OCI-LY7 (cell line): ENCODE data around the gene ISOC1. TPM values are rescaled to one million over a fixed set of nuclear protein-coding genes. Genes with fewer than 3 reads are reported as not detected.

Experiments used
- BruUV-seq: library from RNA; stranded (reverse); fragments of 400-500 nt; replicated peaks from 2 replicates; lab custom pipeline; 2021; lab: Mats Ljungman, UMichigan
- CTCF ChIA-PET: fragments of 300-600 bp; sonication (Branson Sonifier 250); formaldehyde crosslinking; loops from one replicate; lab custom pipeline; 2022; ENCODE audit warnings: antibody characterized with exemption; ENCODE audit not compliant: unreplicated experiment; lab: Charles Lee
- POLR2A ChIA-PET: fragments of 300-600 bp; sonication (Branson Sonifier 250); formaldehyde crosslinking; loops from one replicate; lab custom pipeline; 2022; ENCODE audit warnings: antibody characterized with exemption; lab: Charles Lee
- DNase-seq: peaks from one replicate; pipeline ENCODE4 v3.0.0-alpha.2; 2015; ENCODE audit warnings: low spot score
- H2AFZ ChIP-seq: fragments of 200-600 bp; sonication (generic), shearing (Covaris generic); 2 replicates; pipeline ENCODE4 v1.6.1; 2014; ENCODE audit warnings: mild to moderate bottlenecking, antibody characterized with exemption, low read length, moderate library complexity
- H3K27ac ChIP-seq: fragments of 200-600 bp; sonication (generic); 2 replicates; pipeline ENCODE4 v1.5.1; 2014; ENCODE audit warnings: mixed run types, low read depth, mild to moderate bottlenecking, moderate library complexity, low read length, inconsistent platforms; ENCODE audit not compliant: poor library complexity, severe bottlenecking
- H3K36me3 ChIP-seq: fragments of 200-600 bp; sonication (generic); 2 replicates; pipeline ENCODE4 v1.6.1; 2014; ENCODE audit warnings: mild to moderate bottlenecking, antibody characterized with exemption, low read length, moderate library complexity, mixed read lengths; ENCODE audit not compliant: insufficient read depth
- H3K4me1 ChIP-seq: fragments of 200-600 bp; sonication (generic); 2 replicates; pipeline ENCODE4 v1.5.1; 2014; ENCODE audit warnings: mild to moderate bottlenecking, low read length; ENCODE audit not compliant: insufficient read depth, poor library complexity, severe bottlenecking
- H3K4me2 ChIP-seq: fragments of 200-600 bp; sonication (generic); 2 replicates; pipeline ENCODE4 v1.6.1; 2014; ENCODE audit warnings: mild to moderate bottlenecking, low read length
- H3K4me3 ChIP-seq: fragments of 200-600 bp; sonication (generic); 2 replicates; pipeline ENCODE4 v1.5.1; 2014; ENCODE audit warnings: mild to moderate bottlenecking, low read depth, low read length; ENCODE audit not compliant: poor library complexity, severe bottlenecking
- H3K79me2 ChIP-seq: fragments of 200-600 bp; sonication (generic); 2 replicates; pipeline ENCODE4 v1.6.1; 2016; ENCODE audit warnings: low read depth, mild to moderate bottlenecking, low read length, moderate library complexity, mixed read lengths; ENCODE audit not compliant: insufficient read depth
- H3K9me2 ChIP-seq: fragments of 200-600 bp; sonication (generic); 2 replicates; pipeline ENCODE4 v1.6.1; 2016; ENCODE audit warnings: mild to moderate bottlenecking, low read length, mixed read lengths; ENCODE audit not compliant: insufficient read depth
- H3K9me3 ChIP-seq: fragments of 200-600 bp; sonication (generic); 2 replicates; pipeline ENCODE4 v1.6.1; 2014; ENCODE audit warnings: mild to moderate bottlenecking, mixed run types, low read length, mixed read lengths
- H4K20me1 ChIP-seq: fragments of 200-600 bp; sonication (generic); 2 replicates; pipeline ENCODE4 v1.6.1; 2014; ENCODE audit warnings: mild to moderate bottlenecking, antibody characterized with exemption, low read length, moderate library complexity, mixed read lengths; ENCODE audit not compliant: insufficient read depth
- EZH2phosphoT487 ChIP-seq: fragments of 200-600 bp; sonication (generic); IDR thresholded peaks from 2 replicates; pipeline ENCODE4 v1.6.1; 2018; ENCODE audit warnings: low read depth, borderline replicate concordance, mild to moderate bottlenecking, mixed run types, antibody characterized with exemption, low read length, moderate library complexity, mixed read lengths
- intact Hi-C: fragments of 100-400 bp; cut with micrococcal nuclease; formaldehyde crosslinking; loops from one replicate; pipeline ENCODE4 v1.10.0; 2022; ENCODE audit not compliant: unreplicated experiment
- total RNA-seq, 2 experiments: library from RNA; depleted of rRNA in 1 of 2; stranded (reverse); fragments of >200 nt in 1 of 2; shearing (Covaris generic) in 1 of 2; gene quantifications; 2 replicates each; pipeline ENCODE4 v1.2.3, GENCODE V29; 2014 to 2022
- TF ChIP-seq, protein P1 (sequence below): fragments of 200-600 bp; sonication (generic); conservative IDR thresholded peaks from 2 replicates; pipeline ENCODE4 v1.5.1; 2014; ENCODE audit warnings: mild to moderate bottlenecking, antibody characterized with exemption, low read length, moderate library complexity, mixed read lengths

Gene ISOC1
- total RNA-seq, 2 experiments from 2014 or later: 17.9 to 23.8 TPM

DNA sequence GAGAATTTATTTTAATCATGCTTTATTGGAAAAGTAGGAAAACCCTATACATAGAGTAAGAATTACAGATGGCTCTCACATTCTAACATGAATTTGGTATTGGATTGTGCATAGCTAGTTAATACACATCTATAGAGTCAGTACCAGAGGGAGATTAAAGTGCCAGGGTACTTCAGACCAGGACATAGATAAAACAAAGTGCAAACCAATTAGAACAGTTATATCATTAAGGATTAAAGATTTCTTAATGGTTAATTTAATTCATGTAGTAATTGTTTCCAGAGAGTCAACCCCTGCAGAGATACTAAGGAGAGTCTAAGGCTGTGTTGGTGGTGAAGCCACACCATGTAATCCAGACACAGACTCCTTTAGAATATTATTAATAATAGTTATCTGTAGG is 8.8 kb downstream of the ISOC1 start:
- H3K36me3 ChIP-seq: peaks cover 34% of the 10 kb centered on the region
- H3K4me3 ChIP-seq: no peak overlapping the region
- no TSS peak for BruUV-seq
- CTCF ChIA-PET: no interaction called here
- intact Hi-C loops: no loop called here
- H3K9me2 ChIP-seq: no peaks in the 10 kb centered on the region
- no peaks in the 10 kb centered on the region for H3K9me3 ChIP-seq
- POLR2A ChIA-PET: no interaction called here
- H3K4me1 ChIP-seq: no peaks in the 10 kb centered on the region
- no peak overlapping the region for H2AFZ ChIP-seq
- no peak overlapping the region for H3K4me2 ChIP-seq
- no peak for DNase-seq
- H4K20me1 ChIP-seq: no peaks in the 10 kb centered on the region; the same call in none of the 2 replicates
- no peaks in the 10 kb centered on the region for H3K79me2 ChIP-seq
- TF ChIP-seq, protein P1, sequence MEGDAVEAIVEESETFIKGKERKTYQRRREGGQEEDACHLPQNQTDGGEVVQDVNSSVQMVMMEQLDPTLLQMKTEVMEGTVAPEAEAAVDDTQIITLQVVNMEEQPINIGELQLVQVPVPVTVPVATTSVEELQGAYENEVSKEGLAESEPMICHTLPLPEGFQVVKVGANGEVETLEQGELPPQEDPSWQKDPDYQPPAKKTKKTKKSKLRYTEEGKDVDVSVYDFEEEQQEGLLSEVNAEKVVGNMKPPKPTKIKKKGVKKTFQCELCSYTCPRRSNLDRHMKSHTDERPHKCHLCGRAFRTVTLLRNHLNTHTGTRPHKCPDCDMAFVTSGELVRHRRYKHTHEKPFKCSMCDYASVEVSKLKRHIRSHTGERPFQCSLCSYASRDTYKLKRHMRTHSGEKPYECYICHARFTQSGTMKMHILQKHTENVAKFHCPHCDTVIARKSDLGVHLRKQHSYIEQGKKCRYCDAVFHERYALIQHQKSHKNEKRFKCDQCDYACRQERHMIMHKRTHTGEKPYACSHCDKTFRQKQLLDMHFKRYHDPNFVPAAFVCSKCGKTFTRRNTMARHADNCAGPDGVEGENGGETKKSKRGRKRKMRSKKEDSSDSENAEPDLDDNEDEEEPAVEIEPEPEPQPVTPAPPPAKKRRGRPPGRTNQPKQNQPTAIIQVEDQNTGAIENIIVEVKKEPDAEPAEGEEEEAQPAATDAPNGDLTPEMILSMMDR: no peak
- no peak for TF ChIP-seq EZH2phosphoT487
- H3K27ac ChIP-seq: no peak overlapping the region

GRCh38 chr5:129104915-129105455 is 10.4 kb downstream of the ISOC1 start:
- no peaks in the 10 kb centered on the region for H3K79me2 ChIP-seq

DNA sequence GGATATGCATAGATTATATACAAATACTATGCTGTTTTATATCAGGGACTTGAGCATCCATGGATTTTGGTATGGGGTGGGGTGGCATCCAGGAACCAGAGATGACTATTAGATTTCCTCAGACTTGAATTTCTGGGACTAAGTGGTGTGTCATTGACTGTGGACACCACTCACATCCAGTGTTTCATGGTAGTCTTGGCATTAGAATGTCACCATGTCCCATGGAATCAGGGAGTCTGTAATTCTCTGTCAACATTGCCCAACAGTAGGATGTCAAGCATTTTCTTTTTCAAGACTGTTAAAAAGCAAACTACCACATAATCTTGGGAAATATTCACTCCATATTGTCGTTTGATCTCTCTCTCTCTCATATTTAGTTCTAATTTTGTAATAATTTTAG is 13.1 kb downstream of the ISOC1 start:
- Histone ChIP-seq H4K20me1 (no peaks in the 10 kb centered on the region; the same call in none of the 2 replicates), H3K4me1 (no peaks in the 10 kb centered on the region), H3K9me2 (no peaks in the 10 kb centered on the region), H3K79me2 (no peaks in the 10 kb centered on the region), H3K36me3 (peaks cover 34% of the 10 kb centered on the region), H3K9me3 (no peaks in the 10 kb centered on the region), H2AFZ (no peak overlapping the region), H3K4me2 (no peak overlapping the region), H3K4me3 (no peak overlapping the region), H3K27ac (no peak overlapping the region)
- TF ChIP-seq, protein P1: no peak
- no peak for TF ChIP-seq EZH2phosphoT487
- ChIA-PET POLR2A (no interaction called here), CTCF (no interaction called here)
- no TSS peak for BruUV-seq
- intact Hi-C loops: no loop called here
- no peak for DNase-seq

More at GRCh38 chr5:129104915-129105455, 10.4 kb downstream of the ISOC1 start:
- Histone ChIP-seq H2AFZ (no peak overlapping the region), H4K20me1 (no peaks in the 10 kb centered on the region; the same call in none of the 2 replicates), H3K36me3 (peaks cover 34% of the 10 kb centered on the region), H3K4me2 (no peak overlapping the region), H3K9me2 (no peaks in the 10 kb centered on the region), H3K4me1 (no peaks in the 10 kb centered on the region), H3K27ac (no peak overlapping the region), H3K4me3 (no peak overlapping the region), H3K9me3 (no peaks in the 10 kb centered on the region)
- BruUV-seq: no TSS peak
- intact Hi-C loops: no loop called here
- TF ChIP-seq, protein P1: no peak
- TF ChIP-seq EZH2phosphoT487: no peak
- ChIA-PET CTCF (no interaction called here), POLR2A (interaction anchor here (1.1 to 1.5 kb wide), 2 partner anchors 9 to 25 kb away, joined by 5 to 11 read pairs; partner anchors contain the start of gene ISOC1)
- DNase-seq: no peak
